ENCODE data around the gene CORO2B.

DNA sequence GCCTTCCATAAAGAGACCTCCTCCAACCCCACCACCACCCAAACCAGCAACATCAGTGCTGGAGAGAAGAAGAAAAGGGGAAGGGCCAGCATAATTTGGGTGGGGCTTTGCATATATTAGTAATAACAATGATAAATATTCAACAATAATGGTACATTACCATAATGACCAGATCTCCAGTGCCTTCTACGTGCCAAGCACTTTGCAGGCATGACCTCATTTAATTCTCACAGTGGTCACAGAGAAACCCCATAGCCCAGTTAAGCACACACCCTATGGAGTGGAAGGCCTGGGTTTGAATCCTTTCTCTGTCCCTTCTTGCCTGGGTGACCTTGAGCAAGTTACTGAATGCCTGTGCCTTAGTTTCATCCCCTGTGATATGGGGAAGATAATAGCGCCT is 49.2 kb downstream of the CORO2B start:
- TF ChIP-seq, protein P1, sequence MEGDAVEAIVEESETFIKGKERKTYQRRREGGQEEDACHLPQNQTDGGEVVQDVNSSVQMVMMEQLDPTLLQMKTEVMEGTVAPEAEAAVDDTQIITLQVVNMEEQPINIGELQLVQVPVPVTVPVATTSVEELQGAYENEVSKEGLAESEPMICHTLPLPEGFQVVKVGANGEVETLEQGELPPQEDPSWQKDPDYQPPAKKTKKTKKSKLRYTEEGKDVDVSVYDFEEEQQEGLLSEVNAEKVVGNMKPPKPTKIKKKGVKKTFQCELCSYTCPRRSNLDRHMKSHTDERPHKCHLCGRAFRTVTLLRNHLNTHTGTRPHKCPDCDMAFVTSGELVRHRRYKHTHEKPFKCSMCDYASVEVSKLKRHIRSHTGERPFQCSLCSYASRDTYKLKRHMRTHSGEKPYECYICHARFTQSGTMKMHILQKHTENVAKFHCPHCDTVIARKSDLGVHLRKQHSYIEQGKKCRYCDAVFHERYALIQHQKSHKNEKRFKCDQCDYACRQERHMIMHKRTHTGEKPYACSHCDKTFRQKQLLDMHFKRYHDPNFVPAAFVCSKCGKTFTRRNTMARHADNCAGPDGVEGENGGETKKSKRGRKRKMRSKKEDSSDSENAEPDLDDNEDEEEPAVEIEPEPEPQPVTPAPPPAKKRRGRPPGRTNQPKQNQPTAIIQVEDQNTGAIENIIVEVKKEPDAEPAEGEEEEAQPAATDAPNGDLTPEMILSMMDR (IDR thresholded peaks at IDR 0.05), result no peak
- TF ChIP-seq EZH2 (IDR thresholded peaks at IDR 0.05) (no peak), EZH2phosphoT487 (IDR thresholded peaks at IDR 0.05) (no peak)

All from neural progenitor cell (in vitro differentiated cells).